Fibroblast of lung (primary cell): ENCODE measurements around the gene CUBN. TPM values are rescaled to one million over a fixed set of nuclear protein-coding genes. Genes with fewer than 3 reads are reported as not detected.

ENCODE experiments used
- DNase-seq, 2 donors: peaks; one replicate each; pipeline versions ENCODE4 v3.0.0 to v3.0.0-alpha.2; 2010; ENCODE audit warnings: low read depth in 2 of 2
- H2AFZ ChIP-seq: 2 replicates; pipeline ENCODE4 v1.5.1; 2012; ENCODE audit warnings: low read length, control low read depth, inconsistent platforms
- H3K27ac ChIP-seq: 2 replicates; pipeline ENCODE4 v1.5.1; 2011; ENCODE audit warnings: low read length, control low read depth; ENCODE audit not compliant: insufficient read depth
- H3K27me3 ChIP-seq: 2 replicates; pipeline ENCODE4 v1.5.1; 2011; ENCODE audit warnings: mild to moderate bottlenecking, low read length; ENCODE audit not compliant: control insufficient read depth, insufficient read depth
- H3K36me3 ChIP-seq: 2 replicates; pipeline ENCODE4 v1.5.1; 2011; ENCODE audit warnings: low read length; ENCODE audit not compliant: control insufficient read depth, insufficient read depth
- H3K4me1 ChIP-seq: 2 replicates; pipeline ENCODE4 v1.5.1; 2011; ENCODE audit warnings: low read length; ENCODE audit not compliant: control insufficient read depth, insufficient read depth; ENCODE audit errors: extremely low read depth
- H3K4me2 ChIP-seq: 2 replicates; pipeline ENCODE4 v1.5.1; 2011; ENCODE audit warnings: low read length, control low read depth; ENCODE audit not compliant: insufficient read depth; ENCODE audit errors: extremely low read depth
- H3K4me3 ChIP-seq, 4 experiments: fragments of 200-600 bp in 1 of 4; sonication (generic) in 1 of 4; replicated peaks in 1 of 4; 2 replicates each; pipeline ENCODE4 v1.5.1; 2011 to 2016; ENCODE audit warnings: low read length in 4 of 4, low read depth in 3 of 4, mild to moderate bottlenecking in 3 of 4, control low read depth in 2 of 4, inconsistent platforms in 1 of 4, mixed read lengths in 1 of 4; ENCODE audit not compliant: insufficient read depth in 1 of 4; ENCODE audit errors: control extremely low read depth in 1 of 4
- H3K79me2 ChIP-seq: 2 replicates; pipeline ENCODE4 v1.5.1; 2012; ENCODE audit warnings: mild to moderate bottlenecking, low read length, inconsistent platforms; ENCODE audit not compliant: control insufficient read depth, insufficient read depth
- H3K9ac ChIP-seq: 2 replicates; pipeline ENCODE4 v1.5.1; 2011; ENCODE audit warnings: mild to moderate bottlenecking, low read length, control low read depth; ENCODE audit not compliant: insufficient read depth
- H3K9me3 ChIP-seq: 2 replicates; pipeline ENCODE4 v1.5.1; 2012; ENCODE audit warnings: low read depth, low read length; ENCODE audit not compliant: control insufficient read depth, insufficient read depth
- H4K20me1 ChIP-seq: 2 replicates; pipeline ENCODE4 v1.5.1; 2011; ENCODE audit warnings: low read length; ENCODE audit not compliant: control insufficient read depth, insufficient read depth; ENCODE audit errors: extremely low read depth
- CTCF ChIP-seq, 2 donors: IDR thresholded peaks in 1 of 2; conservative IDR thresholded peaks in 1 of 2; 1 replicate in 1 of 2; 2 replicates in 1 of 2; pipeline ENCODE4 v1.5.1; 2011 to 2012; ENCODE audit warnings: low read length in 2 of 2, control low read depth in 1 of 2, inconsistent platforms in 1 of 2, low read depth in 1 of 2, mild to moderate bottlenecking in 1 of 2
- EZH2 ChIP-seq: IDR thresholded peaks from 2 replicates; pipeline ENCODE4 v1.5.1; 2012; ENCODE audit warnings: low read length, control low read depth, mild to moderate bottlenecking; ENCODE audit errors: missing control alignments
- polyA plus RNA-seq, 2 donors: library from polyadenylated mRNA; depleted of rRNA in 1 of 2; stranded (reverse) in 1 of 2; unstranded in 1 of 2; fragments of >200 nt; gene quantifications; 2 replicates each; pipeline ENCODE4 v1.2.1, GENCODE V29; 2011 to 2012; ENCODE audit warnings: missing spikeins in 1 of 2
- total RNA-seq: library from RNA; depleted of rRNA; stranded (reverse); fragments of >200 nt; gene quantifications from 2 replicates; pipeline ENCODE4 v1.2.1, GENCODE V29; 2014

CUBN gene
- total and polyA plus RNA-seq, 2 donors (not counting 1 experiment from before 2014, with no cell fraction given), result 1.3 to 1.5 TPM

GRCh38 chr10:17010363-17011145 lies 119.1 kb downstream of the CUBN start:
- no peaks in the 10 kb centered on the region for H4K20me1 ChIP-seq
- no peak overlapping the region for H3K9ac ChIP-seq
- H3K4me1 ChIP-seq, result peaks cover 32% of the 10 kb centered on the region
- H2AFZ ChIP-seq, result no peak overlapping the region
- H3K4me3 ChIP-seq, result no peak overlapping the region
- H3K9me3 ChIP-seq, result no peaks in the 10 kb centered on the region
- DNase-seq, result peak in 1 of 2 donors; percentile 59
- no peaks in the 10 kb centered on the region for H3K36me3 ChIP-seq
- H3K79me2 ChIP-seq, result no peaks in the 10 kb centered on the region
- H3K4me2 ChIP-seq, result no peak overlapping the region
- no peak for TF ChIP-seq CTCF (conservative IDR thresholded peaks at IDR 0.05 in 1 of 2, IDR thresholded peaks at IDR 0.05 in 1 of 2; ENCODE audit: low read depth in 1 of 2, low read length in 2 of 2)
- TF ChIP-seq EZH2, result no peak
- H3K27ac ChIP-seq, result no peak overlapping the region
- H3K27me3 ChIP-seq, result no peaks in the 10 kb centered on the region

- Histone ChIP-seq H3K4me2 (peak overlapping the region; percentile 79), H3K27me3 (no peaks in the 10 kb centered on the region), H3K4me1 (peaks cover 32% of the 10 kb centered on the region), H3K79me2 (no peaks in the 10 kb centered on the region), H3K4me3 (no peak overlapping the region), H3K9ac (peak overlapping the region; percentile 49), H3K36me3 (no peaks in the 10 kb centered on the region), H2AFZ (peak overlapping the region; percentile 56), H3K27ac (peak overlapping the region; percentile 93), H4K20me1 (no peaks in the 10 kb centered on the region), H3K9me3 (no peaks in the 10 kb centered on the region)
- TF ChIP-seq CTCF (conservative IDR thresholded peaks at IDR 0.05 in 1 of 2, IDR thresholded peaks at IDR 0.05 in 1 of 2; ENCODE audit: low read depth in 1 of 2, low read length in 2 of 2) (no peak), EZH2 (no peak)
- peak; percentile 78 to 85 for DNase-seq
Observed at GRCh38 chr10:17009212-17009700, 120.4 kb downstream of the CUBN start.

GRCh38 chr10:17007418-17007770 lies 122.2 kb downstream of the CUBN start:
- no peaks in the 10 kb centered on the region for H3K36me3 ChIP-seq
- H2AFZ ChIP-seq, result peak overlapping the region; percentile 36
- no peaks in the 10 kb centered on the region for H4K20me1 ChIP-seq
- H3K9ac ChIP-seq, result peak overlapping the region; percentile 43
- no peaks in the 10 kb centered on the region for H3K79me2 ChIP-seq
- H3K4me2 ChIP-seq, result peak overlapping the region; percentile 58
- peaks cover 38% of the 10 kb centered on the region for H3K4me1 ChIP-seq
- H3K27ac ChIP-seq, result peak overlapping the region; percentile 93
- peak; percentile 31 to 52 for DNase-seq
- H3K4me3 ChIP-seq, result no peak overlapping the region
- H3K27me3 ChIP-seq, result no peaks in the 10 kb centered on the region
- no peaks in the 10 kb centered on the region for H3K9me3 ChIP-seq
- no peak for TF ChIP-seq CTCF (conservative IDR thresholded peaks at IDR 0.05 in 1 of 2, IDR thresholded peaks at IDR 0.05 in 1 of 2; ENCODE audit: low read depth in 1 of 2, low read length in 2 of 2)
- no peak for TF ChIP-seq EZH2
